ENCODE results near the gene RAD21L1. TPM values are rescaled to one million over a fixed set of nuclear protein-coding genes. Genes with fewer than 3 reads are reported as not detected.

RAD21L1 gene
- total and polyA plus RNA-seq, 2 experiments from 2014 or later: not detected

- no peaks in the 10 kb centered on the region for H4K20me1 ChIP-seq (ENCODE audit: insufficient read depth, poor library complexity, severe bottlenecking)
- no peak overlapping the region for H3K27ac ChIP-seq
- no peak overlapping the region for H3K4me2 ChIP-seq
- H2AFZ ChIP-seq: no peak overlapping the region
- 94% methylated on average over 3 of the region's 3 CpGs for WGBS (ENCODE audit: low lambda C conversion rate, missing lambda C conversion rate)
- H3K79me2 ChIP-seq: no peaks in the 10 kb centered on the region
- H3K9me3 ChIP-seq (ENCODE audit: low read depth): no peaks in the 10 kb centered on the region
- no peak for TF ChIP-seq EZH2 (IDR thresholded peaks at IDR 0.05; ENCODE audit: borderline replicate concordance)
- no peak for TF ChIP-seq CTCF (IDR thresholded peaks at IDR 0.05; ENCODE audit: poor library complexity)
- TF ChIP-seq EZH2phosphoT487 (IDR thresholded peaks at IDR 0.05; ENCODE audit: low read depth, severe bottlenecking, unreplicated experiment): no peak
- H3K4me1 ChIP-seq (ENCODE audit: insufficient read depth): no peaks in the 10 kb centered on the region
- peaks cover 31% of the 10 kb centered on the region for H3K27me3 ChIP-seq
- no peaks in the 10 kb centered on the region for H3K9me2 ChIP-seq (replicated peaks; ENCODE audit: insufficient read depth)
- no peak for DNase-seq (ENCODE audit: low spot score)
- H3K36me3 ChIP-seq (replicated peaks; ENCODE audit: insufficient read depth, low read depth): no peaks in the 10 kb centered on the region
- H3K4me3 ChIP-seq: no peak overlapping the region
Observed at GRCh38 chr20:1232286-1233111, 6.7 kb downstream of the RAD21L1 start.

GRCh38 chr20:1240549-1240948, 14.7 kb downstream of the RAD21L1 start:
- WGBS (ENCODE audit: low lambda C conversion rate, missing lambda C conversion rate): 79% methylated on average over 5 of the region's 5 CpGs
- DNase-seq (ENCODE audit: low spot score): no peak
- Histone ChIP-seq H2AFZ (no peak overlapping the region), H3K4me1 (ENCODE audit: insufficient read depth) (no peaks in the 10 kb centered on the region), H3K36me3 (replicated peaks; ENCODE audit: insufficient read depth, low read depth) (no peaks in the 10 kb centered on the region), H3K79me2 (no peaks in the 10 kb centered on the region), H3K4me2 (no peak overlapping the region), H3K27ac (no peak overlapping the region), H3K9me2 (replicated peaks; ENCODE audit: insufficient read depth) (no peaks in the 10 kb centered on the region), H3K9me3 (ENCODE audit: low read depth) (no peaks in the 10 kb centered on the region), H4K20me1 (ENCODE audit: insufficient read depth, poor library complexity, severe bottlenecking) (no peaks in the 10 kb centered on the region), H3K4me3 (no peak overlapping the region), H3K27me3 (peaks cover 11% of the 10 kb centered on the region)
- TF ChIP-seq EZH2phosphoT487 (IDR thresholded peaks at IDR 0.05; ENCODE audit: low read depth, severe bottlenecking, unreplicated experiment): no peak
- no peak for TF ChIP-seq CTCF (IDR thresholded peaks at IDR 0.05; ENCODE audit: poor library complexity)
- no peak for TF ChIP-seq EZH2 (IDR thresholded peaks at IDR 0.05; ENCODE audit: borderline replicate concordance)

- H3K79me2 ChIP-seq: no peaks in the 10 kb centered on the region
- H3K4me2 ChIP-seq: no peak overlapping the region
- DNase-seq (ENCODE audit: low spot score): no peak
- no peak overlapping the region for H3K4me3 ChIP-seq
- TF ChIP-seq CTCF (IDR thresholded peaks at IDR 0.05; ENCODE audit: poor library complexity) (no peak), EZH2 (IDR thresholded peaks at IDR 0.05; ENCODE audit: borderline replicate concordance) (no peak), EZH2phosphoT487 (IDR thresholded peaks at IDR 0.05; ENCODE audit: low read depth, severe bottlenecking, unreplicated experiment) (no peak)
- H3K4me1 ChIP-seq (ENCODE audit: insufficient read depth): no peaks in the 10 kb centered on the region
- H4K20me1 ChIP-seq (ENCODE audit: insufficient read depth, poor library complexity, severe bottlenecking): no peaks in the 10 kb centered on the region
- H3K9me2 ChIP-seq (replicated peaks; ENCODE audit: insufficient read depth): no peaks in the 10 kb centered on the region
- H3K9me3 ChIP-seq (ENCODE audit: low read depth): no peaks in the 10 kb centered on the region
- peaks cover 14% of the 10 kb centered on the region for H3K27me3 ChIP-seq
- no peaks in the 10 kb centered on the region for H3K36me3 ChIP-seq (replicated peaks; ENCODE audit: insufficient read depth, low read depth)
- no peak overlapping the region for H2AFZ ChIP-seq
- no peak overlapping the region for H3K27ac ChIP-seq
Observed at GRCh38 chr20:1241456-1241855, 15.6 kb downstream of the RAD21L1 start.
